CD14-positive monocyte (primary cell): Measurements from ENCODE around the gene CTTNBP2. TPM values are rescaled to one million over a fixed set of nuclear protein-coding genes. Genes with fewer than 3 reads are reported as not detected.

Experiments
- DNase-seq, 3 donors: peaks; one replicate each; pipeline ENCODE4 v3.0.0-alpha.2; 2011 to 2022
- H2AFZ ChIP-seq: 2 replicates; pipeline ENCODE4 v1.6.0; 2012; ENCODE audit warnings: mild to moderate bottlenecking, low read depth, low read length, inconsistent platforms; ENCODE audit not compliant: insufficient read depth, poor library complexity, severe bottlenecking
- H3K27ac ChIP-seq, 2 donors: 1 replicate in 1 of 2; 2 replicates in 1 of 2; pipeline ENCODE4 v1.5.1; 2012 to 2013; ENCODE audit warnings: low read length in 2 of 2, control low read depth in 1 of 2, inconsistent platforms in 1 of 2, low read depth in 1 of 2, mild to moderate bottlenecking in 1 of 2
- H3K27me3 ChIP-seq, 2 donors: one replicate each; pipeline versions ENCODE4 v1.6.0 to v1.6.1; 2011 to 2013; ENCODE audit warnings: low read length in 2 of 2; ENCODE audit not compliant: control insufficient read depth in 2 of 2, insufficient read depth in 2 of 2
- H3K36me3 ChIP-seq, 2 donors: replicated peaks in 1 of 2; 1 replicate in 1 of 2; 2 replicates in 1 of 2; pipeline versions ENCODE4 v1.5.1 to v1.6.1; 2012 to 2013; ENCODE audit warnings: low read length in 2 of 2, control low read depth in 1 of 2, inconsistent platforms in 1 of 2, mild to moderate bottlenecking in 1 of 2; ENCODE audit not compliant: insufficient read depth in 2 of 2, control insufficient read depth in 1 of 2
- H3K4me1 ChIP-seq, 2 donors: 1 replicate in 1 of 2; 2 replicates in 1 of 2; pipeline versions ENCODE4 v1.5.1 to v1.6.1; 2012 to 2013; ENCODE audit warnings: low read length in 2 of 2, control low read depth in 1 of 2, inconsistent platforms in 1 of 2, mild to moderate bottlenecking in 1 of 2, moderate library complexity in 1 of 2; ENCODE audit not compliant: insufficient read depth in 2 of 2, control insufficient read depth in 1 of 2
- H3K4me2 ChIP-seq: replicated peaks from 2 replicates; pipeline ENCODE3; 2012; ENCODE audit warnings: low read length, moderate library complexity, mild to moderate bottlenecking; ENCODE audit not compliant: poor library complexity, severe bottlenecking; ENCODE audit errors: extremely low read depth
- H3K4me3 ChIP-seq, 3 experiments: fragments of 200-600 bp in 1 of 3; sonication (generic) in 1 of 3; replicated peaks in 1 of 3; 1 replicate in 2 of 3; 2 replicates in 1 of 3; pipeline ENCODE4 v1.5.1; 2011 to 2013; ENCODE audit warnings: low read length in 3 of 3, mild to moderate bottlenecking in 3 of 3, control low read depth in 2 of 3, low read depth in 2 of 3, inconsistent platforms in 1 of 3, moderate library complexity in 1 of 3
- H3K79me2 ChIP-seq: 2 replicates; pipeline ENCODE4 v1.6.0; 2012; ENCODE audit warnings: mild to moderate bottlenecking, control low read depth, inconsistent platforms, low read length, moderate library complexity; ENCODE audit not compliant: insufficient read depth
- H3K9ac ChIP-seq: 2 replicates; pipeline ENCODE4 v1.6.0; 2017; ENCODE audit warnings: low read length, mild to moderate bottlenecking; ENCODE audit not compliant: insufficient read depth, poor library complexity, severe bottlenecking
- H3K9me3 ChIP-seq, 2 donors: replicated peaks in 1 of 2; 1 replicate in 1 of 2; 2 replicates in 1 of 2; pipeline versions ENCODE4 v1.5.1 to v1.6.1; 2012 to 2013; ENCODE audit warnings: low read length in 2 of 2, control low read depth in 1 of 2; ENCODE audit not compliant: control insufficient read depth in 1 of 2, insufficient read depth in 1 of 2
- H4K20me1 ChIP-seq: 2 replicates; pipeline ENCODE4 v1.6.0; 2012; ENCODE audit warnings: mild to moderate bottlenecking, low read length, control low read depth, moderate library complexity; ENCODE audit not compliant: insufficient read depth
- H3K27ac Mint-ChIP-seq, 7 donors: one replicate each; pipeline ENCODE4 v1.8.0; 2020; ENCODE audit warnings: mild to moderate bottlenecking in 7 of 7, mixed read lengths in 7 of 7, moderate library complexity in 6 of 7, inconsistent platforms in 2 of 7
- H3K27me3 Mint-ChIP-seq, 3 donors: one replicate each; pipeline ENCODE4 v1.8.0; 2021 to 2022; ENCODE audit warnings: low read depth in 3 of 3, mild to moderate bottlenecking in 3 of 3, mixed read lengths in 3 of 3, moderate library complexity in 3 of 3, inconsistent platforms in 1 of 3
- H3K36me3 Mint-ChIP-seq, 2 donors: one replicate each; pipeline ENCODE4 v1.8.0; 2020; ENCODE audit warnings: mixed read lengths in 2 of 2, inconsistent platforms in 1 of 2, mild to moderate bottlenecking in 1 of 2
- H3K4me1 Mint-ChIP-seq: one replicate; pipeline ENCODE4 v1.8.0; 2020; ENCODE audit warnings: mild to moderate bottlenecking, mixed read lengths
- H3K4me3 Mint-ChIP-seq, 2 donors: one replicate each; pipeline ENCODE4 v1.8.0; 2020; ENCODE audit warnings: mild to moderate bottlenecking in 2 of 2, mixed read lengths in 2 of 2, moderate library complexity in 1 of 2
- H3K9me3 Mint-ChIP-seq, 7 donors: one replicate each; pipeline ENCODE4 v1.8.0; 2020 to 2022; ENCODE audit warnings: mixed read lengths in 7 of 7, mild to moderate bottlenecking in 6 of 7, moderate library complexity in 6 of 7, inconsistent platforms in 2 of 7
- WGBS: methylation state at CpG from one replicate; pipeline ENCODE4 v1.1.5; 2013; ENCODE audit warnings: missing lambda C conversion rate; ENCODE audit not compliant: insufficient coverage; 5-methylcytosine and 5-hydroxymethylcytosine counted together
- intact Hi-C, 2 donors: fragments of 100-400 bp; cut with micrococcal nuclease; formaldehyde crosslinking; loops; one replicate each; pipeline versions ENCODE4 v1.15.0 to v1.15.1; 2023
- polyA plus RNA-seq, 3 donors: library from polyadenylated mRNA; depleted of rRNA in 1 of 3; unstranded in 2 of 3; stranded (reverse) in 1 of 3; fragments of 300-500 nt in 2 of 3; fragments of >200 nt in 1 of 3; fragmentation: Illumina TruSeq in 2 of 3; gene quantifications; 1 replicate in 2 of 3; 2 replicates in 1 of 3; pipeline ENCODE4 v1.2.3, GENCODE V29; 2012 to 2021
- TF ChIP-seq, protein P1 (sequence below): fragments of 200-600 bp; IDR thresholded peaks from one replicate; pipeline ENCODE4 v1.8.0; 2022; ENCODE audit warnings: antibody characterized with exemption, mild to moderate bottlenecking

The CTTNBP2 gene
- polyA plus RNA-seq, 3 donors = 0.38 to 1.4 TPM; not detected in 1

- Histone ChIP-seq H3K36me3 (no peaks in the 10 kb centered on the region), H3K27me3 (no peaks in the 10 kb centered on the region), H4K20me1 (no peaks in the 10 kb centered on the region), H3K4me2 (no peak overlapping the region), H3K4me1 (no peaks in the 10 kb centered on the region), H3K27ac (no peak overlapping the region), H3K4me3 (no peak overlapping the region), H3K9ac (no peak overlapping the region), H3K9me3 (no peaks in the 10 kb centered on the region), H2AFZ (no peak overlapping the region), H3K79me2 (no peaks in the 10 kb centered on the region)
- Mint-ChIP-seq H3K9me3 (peaks cover 0 to 2% (median 1%) of the 10 kb centered on the region in 7 donors), H3K27ac (no peak overlapping the region), H3K4me1 (peaks cover 2% of the 10 kb centered on the region), H3K27me3 (peaks cover 2 to 3% (median 3%) of the 10 kb centered on the region in 3 donors), H3K4me3 (no peak overlapping the region), H3K36me3 (no peaks in the 10 kb centered on the region)
- intact Hi-C loops = no loop called here
- TF ChIP-seq, protein P1, sequence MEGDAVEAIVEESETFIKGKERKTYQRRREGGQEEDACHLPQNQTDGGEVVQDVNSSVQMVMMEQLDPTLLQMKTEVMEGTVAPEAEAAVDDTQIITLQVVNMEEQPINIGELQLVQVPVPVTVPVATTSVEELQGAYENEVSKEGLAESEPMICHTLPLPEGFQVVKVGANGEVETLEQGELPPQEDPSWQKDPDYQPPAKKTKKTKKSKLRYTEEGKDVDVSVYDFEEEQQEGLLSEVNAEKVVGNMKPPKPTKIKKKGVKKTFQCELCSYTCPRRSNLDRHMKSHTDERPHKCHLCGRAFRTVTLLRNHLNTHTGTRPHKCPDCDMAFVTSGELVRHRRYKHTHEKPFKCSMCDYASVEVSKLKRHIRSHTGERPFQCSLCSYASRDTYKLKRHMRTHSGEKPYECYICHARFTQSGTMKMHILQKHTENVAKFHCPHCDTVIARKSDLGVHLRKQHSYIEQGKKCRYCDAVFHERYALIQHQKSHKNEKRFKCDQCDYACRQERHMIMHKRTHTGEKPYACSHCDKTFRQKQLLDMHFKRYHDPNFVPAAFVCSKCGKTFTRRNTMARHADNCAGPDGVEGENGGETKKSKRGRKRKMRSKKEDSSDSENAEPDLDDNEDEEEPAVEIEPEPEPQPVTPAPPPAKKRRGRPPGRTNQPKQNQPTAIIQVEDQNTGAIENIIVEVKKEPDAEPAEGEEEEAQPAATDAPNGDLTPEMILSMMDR = no peak
- no peak for DNase-seq
- WGBS = 100% methylated on average over 1 of the region's 2 CpGs
Measured at GRCh38 chr7:117808910-117809705, 64.1 kb downstream of the CTTNBP2 start.

DNA sequence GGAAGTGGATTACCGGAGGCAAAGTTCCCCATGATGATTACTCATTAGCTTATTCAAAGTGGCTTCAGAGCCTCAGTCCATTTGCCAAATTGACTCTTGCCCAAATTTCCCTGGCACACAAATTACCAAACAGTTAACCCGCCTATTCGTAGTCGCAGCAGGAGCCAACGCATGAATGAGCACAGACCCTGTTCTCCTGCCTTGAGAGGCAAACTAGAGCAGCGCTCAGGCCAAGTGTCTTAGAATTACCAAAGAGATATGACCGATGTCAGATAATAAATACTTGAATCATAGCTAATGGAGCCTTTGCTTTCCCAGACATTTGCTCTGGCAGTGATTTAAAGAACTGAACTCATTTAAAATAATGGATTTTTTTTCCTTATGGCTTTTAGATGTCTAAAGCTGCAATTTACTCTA is 64.9 kb downstream of the CTTNBP2 start:
- no peak overlapping the region for H3K27ac ChIP-seq
- no peaks in the 10 kb centered on the region for H3K36me3 Mint-ChIP-seq
- 90% methylated on average over 2 of the region's 7 CpGs for WGBS
- TF ChIP-seq, protein P1 = no peak
- H4K20me1 ChIP-seq = no peaks in the 10 kb centered on the region
- no peak overlapping the region for H3K9ac ChIP-seq
- no peak overlapping the region for H3K4me3 Mint-ChIP-seq
- no peaks in the 10 kb centered on the region for H3K79me2 ChIP-seq
- H3K9me3 ChIP-seq = no peaks in the 10 kb centered on the region
- DNase-seq = peak; percentile 2 to 56 (median 16)
- peaks cover 0 to 2% (median 1%) of the 10 kb centered on the region in 7 donors for H3K9me3 Mint-ChIP-seq
- H3K4me1 Mint-ChIP-seq = peaks cover 2% of the 10 kb centered on the region
- no peak overlapping the region for H3K4me2 ChIP-seq
- H2AFZ ChIP-seq = no peak overlapping the region
- peaks cover 2 to 6% (median 4%) of the 10 kb centered on the region in 3 donors for H3K27me3 Mint-ChIP-seq
- no peak overlapping the region for H3K4me3 ChIP-seq
- H3K4me1 ChIP-seq = no peaks in the 10 kb centered on the region
- H3K27me3 ChIP-seq = no peaks in the 10 kb centered on the region
- H3K36me3 ChIP-seq = no peaks in the 10 kb centered on the region
- peak overlapping the region in 1 of 7 donors; percentile 8 for H3K27ac Mint-ChIP-seq
- intact Hi-C loops = no loop called here
